Measurements from ENCODE around the gene PLCG2.
"Not testable (repeated sequence)": the region's sequence is repeated elsewhere in the genome, so short reads cannot be mapped to it uniquely, and the experiment has no call there.

Gene PLCG2

DNA sequence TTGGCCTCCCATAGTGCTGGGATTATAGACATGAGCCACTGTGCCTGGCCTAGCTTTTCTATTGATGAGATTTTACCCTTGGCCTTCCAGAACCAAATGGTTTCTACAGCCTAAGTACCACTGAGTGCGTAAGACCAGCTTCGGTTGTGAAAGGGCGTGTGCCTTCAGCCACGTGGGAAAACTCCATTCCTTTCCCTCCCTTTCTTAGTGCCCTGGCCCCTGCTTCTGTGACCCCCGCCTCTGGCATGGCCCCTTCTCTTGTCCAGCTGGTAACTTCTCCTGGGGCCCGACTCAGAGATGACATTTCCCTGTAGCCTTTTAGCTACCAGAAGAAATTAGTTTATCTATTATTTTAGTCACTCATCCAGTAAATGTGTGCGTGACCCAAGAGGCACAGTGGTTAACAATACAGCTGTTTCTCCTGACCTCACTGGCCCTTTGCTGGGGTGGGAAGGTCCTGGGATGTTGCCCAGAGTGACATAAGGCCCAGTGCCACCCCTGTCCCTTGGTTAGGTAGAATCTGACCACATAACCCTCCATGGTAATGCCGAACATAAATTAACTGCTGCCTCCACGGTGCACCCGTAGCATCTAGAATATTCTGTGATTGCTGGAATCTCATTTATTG is 97.3 kb downstream of the PLCG2 start:
- no peak overlapping the region for H3K4me3 ChIP-seq (ENCODE audit: low read length)
- no peaks in the 10 kb centered on the region for H3K4me1 ChIP-seq (ENCODE audit: insufficient read depth, low read length)
- H2AFZ ChIP-seq (ENCODE audit: low read depth, low read length): no peak overlapping the region
- no peaks in the 10 kb centered on the region for H3K36me3 ChIP-seq (ENCODE audit: insufficient read depth, low read length)
- no peaks in the 10 kb centered on the region for H3K27me3 ChIP-seq (ENCODE audit: insufficient read depth, low read length)
- H3K9me3 ChIP-seq (ENCODE audit: low read length): no peaks in the 10 kb centered on the region

DNA sequence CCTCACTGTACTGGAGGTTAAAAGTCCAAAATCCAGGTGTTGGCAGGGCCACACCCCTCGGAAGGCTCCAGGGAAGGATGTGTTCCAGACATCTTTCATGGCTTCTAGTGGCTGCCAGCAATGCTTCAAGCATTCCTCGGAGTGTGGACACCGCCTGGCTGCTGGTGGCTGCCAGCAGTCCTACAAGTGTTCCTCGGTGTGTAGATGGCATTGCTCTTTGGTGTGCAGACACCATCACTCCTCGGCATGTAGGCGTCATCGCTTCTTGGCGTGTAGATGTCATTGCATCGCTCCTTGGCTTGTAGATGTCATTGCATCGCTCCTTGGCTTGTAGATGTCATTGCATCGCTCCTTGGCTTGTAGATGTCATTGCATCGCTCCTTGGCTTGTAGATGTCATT is 98.4 kb downstream of the PLCG2 start:
- H2AFZ ChIP-seq (ENCODE audit: low read depth, low read length); H3K4me3 ChIP-seq (ENCODE audit: low read length); H3K27me3 ChIP-seq (ENCODE audit: insufficient read depth, low read length); H3K9me3 ChIP-seq (ENCODE audit: low read length); H3K36me3 ChIP-seq (ENCODE audit: insufficient read depth, low read length); H3K4me1 ChIP-seq (ENCODE audit: insufficient read depth, low read length): not testable (repeated sequence)

DNA sequence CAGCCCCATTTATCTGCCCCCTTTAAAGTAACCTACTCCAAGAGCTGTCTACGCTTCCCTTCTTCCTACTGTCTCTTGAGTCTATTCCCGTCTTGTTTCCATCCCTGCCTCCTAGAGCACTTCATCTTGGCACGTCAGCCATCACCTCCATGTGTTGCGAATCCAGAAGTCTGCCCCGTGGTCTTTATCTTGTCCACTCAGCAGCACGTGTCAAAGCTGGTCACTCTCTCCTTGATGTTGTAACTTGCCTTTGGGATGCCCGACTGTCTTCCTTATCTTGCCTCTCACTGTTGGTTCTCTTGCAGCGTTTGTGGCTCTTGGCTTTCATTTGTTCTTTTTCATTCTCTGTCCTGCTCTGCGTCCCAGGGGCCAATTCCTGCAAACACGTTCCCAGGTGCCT is 99.4 kb downstream of the PLCG2 start:
- H3K27me3 ChIP-seq (ENCODE audit: insufficient read depth, low read length): no peaks in the 10 kb centered on the region
- no peaks in the 10 kb centered on the region for H3K4me1 ChIP-seq (ENCODE audit: insufficient read depth, low read length)
- H2AFZ ChIP-seq (ENCODE audit: low read depth, low read length): no peak overlapping the region

DNA sequence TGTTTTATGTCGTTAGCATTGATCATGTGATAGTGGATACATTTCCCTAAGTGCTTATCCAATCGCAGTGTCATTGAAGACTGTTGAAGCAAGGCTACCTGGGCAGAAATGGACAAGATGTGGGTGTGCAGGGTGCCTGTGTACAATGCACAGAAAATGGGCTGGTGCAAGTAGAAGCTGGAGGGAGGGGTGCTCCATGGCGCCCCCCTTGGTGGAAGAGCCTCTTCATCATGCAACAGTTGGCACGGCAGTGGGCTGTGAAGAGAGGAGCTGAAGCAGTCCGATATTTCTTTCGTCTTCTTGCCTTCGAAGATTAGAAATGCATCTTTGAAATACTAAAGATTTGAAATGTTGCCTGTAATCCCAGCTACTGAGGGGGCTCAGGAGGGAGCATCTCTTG is 100.5 kb downstream of the PLCG2 start:
- H3K4me3 ChIP-seq (ENCODE audit: low read length): no peak overlapping the region
- no peak overlapping the region for H2AFZ ChIP-seq (ENCODE audit: low read depth, low read length)
- no peaks in the 10 kb centered on the region for H3K9me3 ChIP-seq (ENCODE audit: low read length)
- H3K4me1 ChIP-seq (ENCODE audit: insufficient read depth, low read length): no peaks in the 10 kb centered on the region
- no peaks in the 10 kb centered on the region for H3K36me3 ChIP-seq (ENCODE audit: insufficient read depth, low read length)
- H3K27me3 ChIP-seq (ENCODE audit: insufficient read depth, low read length): no peaks in the 10 kb centered on the region

More for the DNA sequence above, 99.4 kb downstream of the PLCG2 start:
- no peaks in the 10 kb centered on the region for H3K36me3 ChIP-seq (ENCODE audit: insufficient read depth, low read length)
- H3K4me3 ChIP-seq (ENCODE audit: low read length): no peak overlapping the region
- H3K9me3 ChIP-seq (ENCODE audit: low read length): no peaks in the 10 kb centered on the region

DNA sequence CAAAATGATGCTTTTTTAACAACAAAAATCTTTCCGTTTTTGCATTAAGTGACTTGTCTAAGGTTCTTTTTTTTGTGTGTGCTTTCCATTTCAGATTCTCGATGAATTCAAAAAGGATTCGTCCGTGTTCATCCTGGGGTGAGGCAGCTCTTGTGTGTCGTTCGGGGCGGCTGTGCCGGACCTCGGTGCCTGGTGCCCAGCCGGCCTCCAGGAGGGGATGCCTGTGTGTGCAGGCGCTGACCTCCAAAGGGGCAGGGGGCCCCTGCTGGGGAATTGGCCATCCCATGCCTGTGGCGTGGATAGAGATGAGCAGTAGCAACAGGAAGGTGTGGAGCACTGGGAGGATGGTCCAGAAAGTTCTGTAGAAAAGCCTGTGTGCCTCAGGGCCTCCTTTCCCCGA is 101.7 kb downstream of the PLCG2 start:
- Histone ChIP-seq H3K36me3 (ENCODE audit: insufficient read depth, low read length) (no peaks in the 10 kb centered on the region), H3K27me3 (ENCODE audit: insufficient read depth, low read length) (no peaks in the 10 kb centered on the region), H3K4me3 (ENCODE audit: low read length) (no peak overlapping the region), H3K9me3 (ENCODE audit: low read length) (no peaks in the 10 kb centered on the region), H2AFZ (ENCODE audit: low read depth, low read length) (no peak overlapping the region), H3K4me1 (ENCODE audit: insufficient read depth, low read length) (no peaks in the 10 kb centered on the region)

DNA sequence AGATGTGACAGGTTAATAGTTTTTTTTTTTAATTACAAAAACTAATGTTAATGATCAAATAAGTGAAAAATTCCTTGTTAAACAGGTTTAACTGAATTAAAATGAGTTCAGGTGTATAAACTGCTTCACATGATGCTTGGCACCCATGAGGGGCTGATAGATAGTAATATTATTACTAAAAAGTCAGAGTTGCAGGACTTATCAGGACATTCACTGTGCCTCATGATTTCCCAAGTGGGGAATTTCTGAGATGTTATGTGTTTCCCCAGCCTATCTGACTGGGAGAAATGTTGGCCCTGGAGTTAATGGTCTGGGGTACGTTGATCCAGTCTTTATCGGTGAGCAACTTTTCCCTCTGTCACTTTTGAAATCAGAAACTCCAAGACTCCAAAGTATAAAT is 102.1 kb downstream of the PLCG2 start:
- H3K27me3 ChIP-seq (ENCODE audit: insufficient read depth, low read length): no peaks in the 10 kb centered on the region

DNA sequence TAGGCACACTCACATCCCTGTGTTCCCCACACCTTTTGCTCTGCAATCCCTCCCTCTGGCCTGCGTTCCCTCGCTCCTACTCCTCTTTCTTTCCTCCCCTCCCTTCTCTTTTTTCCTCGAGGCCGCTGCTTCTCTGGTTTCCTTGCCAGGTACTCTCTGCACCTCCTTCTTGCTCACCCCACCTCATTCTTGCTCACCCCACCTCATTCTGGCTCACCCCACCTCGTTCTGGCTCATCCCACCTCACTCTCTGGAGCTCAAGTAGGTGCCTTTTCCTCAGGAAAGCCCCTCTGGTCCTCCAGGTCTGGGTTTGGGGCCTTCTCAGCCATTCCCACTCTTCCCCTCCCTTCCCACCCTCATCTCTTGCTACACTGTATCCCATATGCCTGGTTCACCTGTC is 103.5 kb downstream of the PLCG2 start:
- Histone ChIP-seq H3K4me1 (ENCODE audit: insufficient read depth, low read length) (no peaks in the 10 kb centered on the region), H3K4me3 (ENCODE audit: low read length) (no peak overlapping the region), H2AFZ (ENCODE audit: low read depth, low read length) (no peak overlapping the region), H3K9me3 (ENCODE audit: low read length) (no peaks in the 10 kb centered on the region), H3K27me3 (ENCODE audit: insufficient read depth, low read length) (no peaks in the 10 kb centered on the region), H3K36me3 (ENCODE audit: insufficient read depth, low read length) (no peaks in the 10 kb centered on the region)

More for the DNA sequence above, 102.1 kb downstream of the PLCG2 start:
- no peaks in the 10 kb centered on the region for H3K36me3 ChIP-seq (ENCODE audit: insufficient read depth, low read length)
- H3K4me1 ChIP-seq (ENCODE audit: insufficient read depth, low read length): no peaks in the 10 kb centered on the region
- no peak overlapping the region for H3K4me3 ChIP-seq (ENCODE audit: low read length)
- H2AFZ ChIP-seq (ENCODE audit: low read depth, low read length): no peak overlapping the region
- H3K9me3 ChIP-seq (ENCODE audit: low read length): no peaks in the 10 kb centered on the region

DNA sequence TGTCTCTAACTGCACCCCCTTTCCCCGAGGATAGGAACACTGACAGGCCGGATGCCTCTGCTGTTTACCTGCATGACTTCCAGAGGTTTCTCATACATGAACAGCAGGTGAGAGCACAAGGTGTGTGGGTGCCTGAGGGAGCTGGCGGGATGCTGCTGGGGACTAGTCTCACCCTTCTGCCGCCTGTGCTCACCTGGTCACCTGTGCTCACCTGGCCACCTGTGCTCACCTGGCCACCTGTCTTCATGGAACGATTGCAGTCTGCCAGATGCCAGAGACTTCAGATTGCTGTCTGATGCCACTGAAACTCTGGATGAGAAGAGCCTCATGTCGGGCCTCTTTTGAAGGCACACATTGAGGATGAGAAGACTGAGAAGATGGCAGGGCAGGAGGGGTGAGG is 104.1 kb downstream of the PLCG2 start:
- Histone ChIP-seq H3K27me3 (ENCODE audit: insufficient read depth, low read length) (no peaks in the 10 kb centered on the region), H3K9me3 (ENCODE audit: low read length) (no peaks in the 10 kb centered on the region), H3K4me1 (ENCODE audit: insufficient read depth, low read length) (no peaks in the 10 kb centered on the region), H3K36me3 (ENCODE audit: insufficient read depth, low read length) (no peaks in the 10 kb centered on the region), H2AFZ (ENCODE audit: low read depth, low read length) (no peak overlapping the region), H3K4me3 (ENCODE audit: low read length) (no peak overlapping the region)

DNA sequence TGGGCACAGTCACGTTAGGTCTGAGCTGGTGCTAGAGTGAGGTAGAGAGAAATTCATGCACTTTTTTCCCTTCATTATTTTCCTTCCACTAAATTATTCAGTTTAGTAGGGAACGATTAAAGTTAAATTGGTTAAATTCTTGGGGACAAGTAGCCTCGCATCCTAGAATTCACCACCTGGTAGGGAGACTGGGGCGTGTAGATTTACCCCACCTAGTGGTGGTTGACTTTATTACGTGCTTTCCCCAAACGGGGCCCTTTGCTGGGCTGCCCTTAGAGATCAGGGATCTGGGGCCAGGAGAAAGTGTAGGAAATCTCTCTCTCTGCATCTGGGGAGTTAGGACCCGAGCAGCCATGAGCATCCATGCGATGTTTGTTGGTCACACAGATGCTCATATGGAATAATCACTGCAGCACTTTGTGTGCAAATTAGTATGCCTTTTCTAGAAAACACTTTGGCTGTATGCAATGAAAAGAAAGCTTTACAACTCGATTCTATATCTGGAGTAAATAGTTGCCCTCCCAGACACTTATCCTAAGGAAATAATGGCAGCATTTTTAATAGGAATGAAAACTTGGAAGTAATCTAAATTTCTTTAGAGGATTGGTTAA is 107.0 kb downstream of the PLCG2 start:
- Histone ChIP-seq H3K9me3 (ENCODE audit: low read length) (no peaks in the 10 kb centered on the region), H3K27me3 (ENCODE audit: insufficient read depth, low read length) (no peaks in the 10 kb centered on the region)

DNA sequence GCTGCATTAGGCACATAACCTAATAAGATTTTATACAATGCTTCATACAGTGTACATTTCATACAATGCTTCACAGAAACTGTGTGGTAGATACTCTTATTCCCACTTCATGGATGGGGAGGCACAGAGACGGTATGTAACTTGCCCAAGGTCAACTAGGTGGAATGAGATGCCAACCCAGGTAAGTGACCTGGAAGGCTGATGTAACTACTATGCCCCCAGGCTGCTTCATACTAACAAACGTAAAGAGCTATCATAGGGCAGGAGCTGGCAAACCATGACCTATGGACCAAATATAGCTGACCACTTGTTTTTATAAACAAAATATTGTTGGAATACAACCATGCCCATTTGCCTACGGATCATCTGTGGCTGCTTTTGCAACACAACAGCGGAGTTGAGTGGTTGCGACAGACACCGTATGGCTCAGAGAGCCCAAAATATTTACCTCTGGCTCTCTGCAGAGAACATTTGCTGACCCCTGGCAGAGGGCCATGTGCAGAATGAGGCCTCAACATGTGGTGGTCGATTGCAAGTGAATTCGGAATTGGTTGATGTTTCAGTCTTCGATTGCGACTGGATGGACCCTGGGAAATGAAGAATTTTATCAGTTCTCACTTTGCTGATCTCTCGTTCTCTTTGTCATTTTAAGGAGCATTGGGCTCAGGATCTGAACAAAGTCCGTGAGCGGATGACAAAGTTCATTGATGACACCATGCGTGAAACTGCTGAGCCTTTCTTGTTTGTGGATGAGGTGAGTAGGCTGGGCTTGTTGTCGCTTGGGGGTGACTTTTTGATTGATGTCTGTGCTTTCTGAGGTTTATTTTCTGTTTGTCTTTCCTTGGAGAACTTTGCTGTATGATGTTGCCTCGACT is 109.7 kb downstream of the PLCG2 start:
- Histone ChIP-seq H3K27me3 (ENCODE audit: insufficient read depth, low read length) (no peaks in the 10 kb centered on the region), H3K9me3 (ENCODE audit: low read length) (no peaks in the 10 kb centered on the region), H3K36me3 (ENCODE audit: insufficient read depth, low read length) (no peaks in the 10 kb centered on the region), H2AFZ (ENCODE audit: low read depth, low read length) (no peak overlapping the region), H3K4me3 (ENCODE audit: low read length) (no peak overlapping the region), H3K4me1 (ENCODE audit: insufficient read depth, low read length) (no peaks in the 10 kb centered on the region)

More for the DNA sequence above, 107.0 kb downstream of the PLCG2 start:
- Histone ChIP-seq H3K4me3 (ENCODE audit: low read length) (no peak overlapping the region), H2AFZ (ENCODE audit: low read depth, low read length) (no peak overlapping the region), H3K4me1 (ENCODE audit: insufficient read depth, low read length) (no peaks in the 10 kb centered on the region), H3K36me3 (ENCODE audit: insufficient read depth, low read length) (no peaks in the 10 kb centered on the region)

DNA sequence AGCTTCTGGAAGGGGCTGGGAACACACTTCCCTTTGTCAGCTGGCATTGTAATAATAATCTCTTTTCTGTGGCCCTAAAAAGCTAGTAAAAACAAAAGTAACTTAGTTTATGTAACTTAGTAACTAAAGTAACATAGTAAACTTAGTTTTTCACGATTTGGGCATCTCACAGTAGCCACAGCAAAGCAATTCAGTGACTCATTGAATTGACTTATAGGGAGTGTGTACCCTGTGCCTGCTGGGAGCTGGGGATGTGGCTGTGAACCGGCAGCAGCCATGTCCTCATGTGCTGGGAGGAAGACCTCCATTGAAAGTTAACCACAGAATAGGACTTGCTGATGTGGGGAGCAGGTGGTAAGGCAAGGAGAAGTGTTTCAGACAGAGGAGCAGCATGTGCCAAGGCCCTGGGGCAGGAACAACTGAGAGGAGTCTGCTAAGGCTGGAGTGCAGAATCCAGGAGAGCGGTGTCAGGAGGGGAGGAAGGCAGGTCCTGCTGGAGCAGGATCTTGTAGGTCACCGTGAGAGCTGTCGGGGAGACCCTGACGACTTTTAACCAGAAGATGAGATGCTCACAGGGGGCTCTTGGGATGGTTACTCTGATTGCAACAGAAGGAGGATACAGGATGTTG is 112.8 kb downstream of the PLCG2 start:
- no peak overlapping the region for H2AFZ ChIP-seq (ENCODE audit: low read depth, low read length)
- no peaks in the 10 kb centered on the region for H3K36me3 ChIP-seq (ENCODE audit: insufficient read depth, low read length)
- H3K4me1 ChIP-seq (ENCODE audit: insufficient read depth, low read length): no peaks in the 10 kb centered on the region
- H3K4me3 ChIP-seq (ENCODE audit: low read length): no peak overlapping the region
- H3K9me3 ChIP-seq (ENCODE audit: low read length): no peaks in the 10 kb centered on the region
- no peaks in the 10 kb centered on the region for H3K27me3 ChIP-seq (ENCODE audit: insufficient read depth, low read length)

DNA sequence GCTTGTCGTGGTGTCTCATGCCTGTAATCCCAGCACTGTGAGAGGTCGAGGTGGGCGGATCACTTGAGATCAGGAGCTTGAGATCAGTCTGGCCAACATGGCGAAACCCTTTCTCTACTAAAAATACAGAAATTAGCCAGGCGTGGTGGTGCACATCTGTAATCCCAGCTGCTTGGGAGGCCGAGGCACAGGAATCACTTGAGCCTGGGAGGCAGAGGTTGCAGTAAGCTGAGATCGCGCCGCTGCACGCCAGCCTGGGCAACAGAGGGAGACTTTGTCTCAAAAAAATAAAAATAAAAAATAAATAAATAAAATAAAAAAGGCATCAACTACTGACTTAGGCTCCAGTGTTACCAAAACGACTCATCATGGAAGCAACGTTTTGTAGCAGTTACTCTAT is 115.5 kb downstream of the PLCG2 start:
- H3K4me1 ChIP-seq (ENCODE audit: insufficient read depth, low read length): no peaks in the 10 kb centered on the region
- H3K4me3 ChIP-seq (ENCODE audit: low read length): no peak overlapping the region
- H3K9me3 ChIP-seq (ENCODE audit: low read length): no peaks in the 10 kb centered on the region
- H3K36me3 ChIP-seq (ENCODE audit: insufficient read depth, low read length): no peaks in the 10 kb centered on the region
- H3K27me3 ChIP-seq (ENCODE audit: insufficient read depth, low read length): no peaks in the 10 kb centered on the region
- no peak overlapping the region for H2AFZ ChIP-seq (ENCODE audit: low read depth, low read length)

DNA sequence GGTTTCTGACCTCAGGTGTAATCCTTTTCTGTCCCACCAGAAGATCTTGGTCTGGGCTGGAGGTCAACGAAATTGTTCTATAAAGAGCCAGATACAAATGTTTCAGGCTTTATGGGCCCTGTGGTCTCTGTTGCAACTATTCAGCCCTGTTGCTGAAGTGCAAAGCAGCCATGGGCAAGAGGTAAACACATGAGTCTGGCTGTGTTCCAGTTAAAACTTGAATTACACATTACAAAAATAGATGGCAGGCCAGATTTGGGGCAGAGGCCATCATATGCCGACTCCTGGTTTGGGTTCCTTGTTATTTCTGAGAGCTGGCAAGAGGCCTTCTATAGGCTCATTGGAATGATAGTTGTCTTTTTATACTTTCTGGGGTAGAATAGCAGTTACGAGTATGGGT is 117.8 kb downstream of the PLCG2 start:
- Histone ChIP-seq H3K9me3 (ENCODE audit: low read length) (no peaks in the 10 kb centered on the region), H3K27me3 (ENCODE audit: insufficient read depth, low read length) (no peaks in the 10 kb centered on the region), H3K36me3 (ENCODE audit: insufficient read depth, low read length) (no peaks in the 10 kb centered on the region), H2AFZ (ENCODE audit: low read depth, low read length) (no peak overlapping the region), H3K4me3 (ENCODE audit: low read length) (no peak overlapping the region), H3K4me1 (ENCODE audit: insufficient read depth, low read length) (no peaks in the 10 kb centered on the region)
